Epithelial cell of esophagus (primary cell): ENCODE measurements around the gene TOMM7.
A peak's percentile ranks its signal among the peaks of the same experiment; 100 is the strongest.
"Not testable (repeated sequence)": the region's sequence is repeated elsewhere in the genome, so short reads cannot be mapped to it uniquely, and the experiment has no call there.

Experiments
- DNase-seq: peaks from one replicate; pipeline ENCODE4 v3.0.0; 2010; ENCODE audit warnings: low read depth
- H3K4me3 ChIP-seq: 2 replicates; pipeline ENCODE4 v1.5.1; 2011; ENCODE audit warnings: mild to moderate bottlenecking, low read length, control low read depth
- TF ChIP-seq, protein P1 (sequence below): IDR thresholded peaks from 2 replicates; pipeline ENCODE4 v1.5.1; 2011; ENCODE audit warnings: low read depth, mild to moderate bottlenecking, low read length, control low read depth, inconsistent platforms; ENCODE audit not compliant: insufficient read depth; ENCODE audit errors: missing control alignments

TOMM7 gene

DNA sequence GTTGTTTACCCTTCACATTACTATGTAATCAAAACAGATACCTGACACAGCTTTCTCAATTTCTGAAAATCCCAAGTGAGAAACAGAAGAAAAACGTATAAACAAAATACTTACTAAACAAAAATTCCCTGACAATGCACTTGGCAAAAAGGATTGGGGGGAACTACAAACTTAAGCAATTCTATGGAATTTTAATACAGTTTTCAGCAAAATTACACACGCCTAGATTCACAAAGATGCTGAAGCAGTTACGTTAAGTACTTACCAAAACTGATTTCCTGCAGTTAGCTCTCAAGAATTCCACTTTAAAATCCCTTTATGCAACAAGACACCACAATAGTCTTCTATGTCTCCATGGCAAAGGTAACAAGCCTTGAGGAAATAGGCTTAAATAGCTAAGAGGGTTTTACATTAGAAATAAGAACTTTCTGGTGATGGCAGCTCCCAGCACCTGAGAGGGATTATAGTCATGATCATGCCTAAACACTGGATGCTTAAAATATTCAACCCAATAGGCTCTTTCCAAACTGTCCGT lies 10.8 kb downstream of the TOMM7 start:
- no peak for DNase-seq
- no peak overlapping the region for H3K4me3 ChIP-seq
- TF ChIP-seq, protein P1, sequence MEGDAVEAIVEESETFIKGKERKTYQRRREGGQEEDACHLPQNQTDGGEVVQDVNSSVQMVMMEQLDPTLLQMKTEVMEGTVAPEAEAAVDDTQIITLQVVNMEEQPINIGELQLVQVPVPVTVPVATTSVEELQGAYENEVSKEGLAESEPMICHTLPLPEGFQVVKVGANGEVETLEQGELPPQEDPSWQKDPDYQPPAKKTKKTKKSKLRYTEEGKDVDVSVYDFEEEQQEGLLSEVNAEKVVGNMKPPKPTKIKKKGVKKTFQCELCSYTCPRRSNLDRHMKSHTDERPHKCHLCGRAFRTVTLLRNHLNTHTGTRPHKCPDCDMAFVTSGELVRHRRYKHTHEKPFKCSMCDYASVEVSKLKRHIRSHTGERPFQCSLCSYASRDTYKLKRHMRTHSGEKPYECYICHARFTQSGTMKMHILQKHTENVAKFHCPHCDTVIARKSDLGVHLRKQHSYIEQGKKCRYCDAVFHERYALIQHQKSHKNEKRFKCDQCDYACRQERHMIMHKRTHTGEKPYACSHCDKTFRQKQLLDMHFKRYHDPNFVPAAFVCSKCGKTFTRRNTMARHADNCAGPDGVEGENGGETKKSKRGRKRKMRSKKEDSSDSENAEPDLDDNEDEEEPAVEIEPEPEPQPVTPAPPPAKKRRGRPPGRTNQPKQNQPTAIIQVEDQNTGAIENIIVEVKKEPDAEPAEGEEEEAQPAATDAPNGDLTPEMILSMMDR = no peak

DNA sequence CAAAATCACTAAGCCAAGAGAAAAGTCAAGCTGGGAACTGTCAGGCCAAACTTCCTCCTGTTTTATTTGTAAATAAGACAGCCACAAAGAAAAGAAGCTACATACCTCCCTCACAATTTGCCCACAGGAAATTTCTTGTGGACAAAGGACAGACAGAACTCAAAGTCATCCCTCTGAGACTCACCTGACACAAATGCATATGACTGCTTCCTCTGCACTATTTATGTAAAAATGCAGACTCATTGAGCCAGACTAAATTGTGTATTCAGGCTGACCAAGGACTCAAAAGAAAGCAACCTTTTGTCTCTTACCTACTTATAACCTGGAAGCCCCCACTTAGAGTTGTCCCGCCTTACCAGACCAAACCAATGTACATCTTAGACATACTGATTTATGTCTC lies 11.8 kb downstream of the TOMM7 start:
- DNase-seq = no peak
- TF ChIP-seq, protein P1 = no peak
- H3K4me3 ChIP-seq = no peak overlapping the region

GRCh38 chr7:22809902-22810642 lies 12.6 kb downstream of the TOMM7 start:
- DNase-seq = peak; percentile 25
- TF ChIP-seq, protein P1 = no peak

GRCh38 chr7:22808140-22808539 lies 14.5 kb downstream of the TOMM7 start:
- no peak overlapping the region for H3K4me3 ChIP-seq
- TF ChIP-seq, protein P1 = no peak

More at GRCh38 chr7:22809902-22810642, 12.6 kb downstream of the TOMM7 start:
- H3K4me3 ChIP-seq = no peak overlapping the region

GRCh38 chr7:22806752-22807151 lies 15.9 kb downstream of the TOMM7 start:
- TF ChIP-seq, protein P1 = no peak
- no peak for DNase-seq
- H3K4me3 ChIP-seq = no peak overlapping the region

More at GRCh38 chr7:22808140-22808539, 14.5 kb downstream of the TOMM7 start:
- DNase-seq = no peak

DNA sequence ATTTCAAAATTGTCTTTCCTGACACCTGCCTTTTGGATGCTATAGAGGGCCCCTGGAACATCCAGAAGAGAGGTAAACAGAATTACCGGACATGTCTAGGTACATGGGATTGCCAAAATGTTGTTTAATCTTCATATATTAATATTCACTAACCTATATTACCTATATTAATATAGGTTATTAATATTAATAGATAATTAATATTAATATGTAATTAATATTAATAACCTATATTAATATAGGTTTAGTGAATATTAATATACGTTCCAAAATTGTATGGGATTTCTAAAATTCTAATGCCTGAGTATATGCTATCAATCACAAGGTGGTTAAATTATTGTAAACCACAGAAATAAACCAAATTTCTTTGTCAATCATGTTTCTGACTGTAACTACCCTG lies 17.4 kb downstream of the TOMM7 start:
- no peak overlapping the region for H3K4me3 ChIP-seq
- no peak for DNase-seq
- TF ChIP-seq, protein P1 = no peak

- not testable (repeated sequence) for H3K4me3 ChIP-seq, DNase-seq
Observed at GRCh38 chr7:22802831-22803230, 19.8 kb downstream of the TOMM7 start.
